GM21737 (cell line): ENCODE measurements around the gene PHF8.

ENCODE experiments used
- ATAC-seq: cut with Tn5 transposase; IDR thresholded peaks from one replicate; pipeline ENCODE4 v1.9.1; 2021; ENCODE audit warnings: mild to moderate bottlenecking, moderate library complexity; ENCODE audit not compliant: unreplicated experiment

PHF8 gene

DNA sequence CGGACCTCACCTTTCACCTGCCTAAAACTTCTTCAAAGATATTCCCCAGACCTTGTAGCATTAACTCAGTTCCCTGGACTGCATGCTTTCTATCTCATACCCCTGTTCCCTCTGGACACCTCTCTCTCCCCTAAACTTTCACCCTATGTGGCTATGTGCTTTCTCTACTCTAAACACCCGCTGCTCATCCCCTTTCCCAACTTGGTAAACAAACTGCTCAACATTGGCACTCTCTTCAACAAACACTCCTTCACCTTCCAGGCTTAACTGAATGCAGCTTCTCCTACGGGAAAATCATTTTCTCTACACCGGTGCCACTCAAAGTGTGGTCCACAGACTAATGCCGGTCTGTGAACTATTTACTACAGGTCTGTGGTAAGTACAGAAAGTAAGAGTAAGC is 19.9 kb downstream of the PHF8 start:
- ATAC-seq: no peak

DNA sequence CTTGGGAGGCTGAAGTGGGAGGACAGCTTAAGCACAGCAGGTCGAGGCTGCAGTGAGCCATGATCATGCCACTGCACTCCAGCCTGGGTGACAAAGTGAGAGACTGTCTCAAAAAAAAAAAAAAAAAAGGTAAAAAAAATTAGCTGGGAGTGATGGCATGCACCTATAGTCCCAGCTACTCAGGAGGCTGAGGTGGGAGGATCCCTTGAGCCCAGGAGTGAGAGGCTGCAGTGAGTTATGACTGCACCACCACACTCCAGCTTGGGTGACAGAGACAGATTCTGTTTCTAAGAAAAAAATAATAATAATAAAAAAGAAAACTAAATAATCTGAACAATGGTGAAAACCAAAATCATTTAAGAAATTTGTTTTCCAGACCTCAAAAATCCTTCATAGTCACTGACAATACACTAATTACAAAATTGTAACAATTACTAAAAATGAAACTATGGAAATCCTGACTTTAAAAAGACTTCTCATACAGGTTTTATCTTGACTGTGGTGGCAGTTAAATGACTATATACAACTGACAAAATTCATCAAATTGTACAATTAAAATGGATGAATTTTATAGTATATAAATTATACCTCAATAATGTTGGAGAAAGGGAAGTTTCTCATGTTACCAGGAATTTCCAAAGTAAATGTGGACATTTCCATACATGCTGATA is 31.3 kb downstream of the PHF8 start:
- no peak for ATAC-seq

DNA sequence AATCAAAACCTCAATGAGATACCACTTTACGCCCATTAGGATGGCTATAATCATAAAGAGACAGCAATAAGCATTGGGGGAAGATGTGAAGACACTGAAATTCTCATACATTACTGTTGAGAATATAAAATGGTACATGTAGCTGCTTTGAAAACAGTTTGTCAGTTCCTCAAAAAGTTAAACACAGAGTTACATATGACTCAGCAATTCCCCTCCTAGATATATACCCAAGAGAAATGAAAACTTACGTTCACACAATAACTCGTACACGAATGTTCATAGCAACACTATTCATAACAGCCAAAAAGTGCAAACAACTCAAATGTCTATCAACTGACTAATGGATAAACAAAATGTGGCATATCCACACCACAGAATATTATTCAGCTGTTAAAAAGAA is 36.6 kb downstream of the PHF8 start:
- no peak for ATAC-seq

DNA sequence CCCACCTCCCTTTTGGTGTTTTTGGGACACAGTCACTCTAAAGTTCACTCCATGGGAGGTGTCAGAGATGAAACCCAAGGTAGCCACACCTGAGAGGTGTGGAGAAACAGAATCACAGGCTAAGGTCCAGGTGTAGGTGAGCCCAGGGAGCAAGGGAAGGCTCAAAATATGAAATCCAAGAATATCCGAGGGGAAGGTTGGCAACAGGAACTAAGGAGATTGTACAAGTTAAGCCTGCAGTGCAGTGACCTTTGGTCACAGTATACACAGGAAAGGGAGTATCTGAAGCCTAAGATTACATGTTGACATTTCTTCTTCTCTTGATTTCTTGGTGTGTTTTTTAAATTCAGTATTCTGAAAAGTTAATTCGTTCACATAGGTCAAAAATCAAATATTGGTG is 46.5 kb downstream of the PHF8 start:
- no peak for ATAC-seq

DNA sequence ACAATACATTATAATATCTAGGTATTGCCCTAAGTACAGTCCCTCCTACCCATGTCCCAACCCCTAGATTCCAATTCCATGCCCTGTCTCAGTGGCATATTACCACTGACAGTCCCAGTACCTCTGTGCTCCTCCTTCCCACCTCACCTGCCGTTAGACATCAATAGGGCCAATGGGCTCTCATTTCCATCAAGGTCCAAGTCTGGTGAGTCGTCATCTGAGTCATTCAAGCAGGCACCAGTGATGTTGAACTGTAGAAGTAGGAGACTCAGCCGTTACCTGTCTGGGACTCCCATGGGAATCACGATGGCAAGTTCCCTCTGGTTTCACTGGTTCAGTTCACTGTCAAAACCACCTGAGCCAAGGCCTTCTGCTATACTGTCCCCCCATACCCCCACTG is 51.7 kb downstream of the PHF8 start:
- ATAC-seq: no peak

DNA sequence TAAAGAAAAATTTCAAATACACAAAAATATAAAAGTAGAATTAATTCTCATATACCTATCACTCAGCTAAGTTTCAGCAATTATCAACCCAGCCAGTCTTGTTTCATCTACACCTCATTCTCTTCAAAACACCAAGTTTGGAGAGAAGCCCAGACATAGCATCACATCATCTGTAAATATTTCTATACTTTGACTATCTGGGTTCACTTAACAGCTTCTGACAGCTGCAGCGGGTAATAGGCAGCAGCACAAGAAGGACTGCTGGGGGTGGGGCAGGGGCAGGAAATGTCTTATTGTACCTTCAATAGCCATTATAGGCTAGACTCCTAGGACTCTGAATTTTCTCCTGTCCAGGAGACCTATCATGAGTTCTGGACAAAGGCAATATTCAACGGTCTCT is 54.1 kb downstream of the PHF8 start:
- no peak for ATAC-seq

DNA sequence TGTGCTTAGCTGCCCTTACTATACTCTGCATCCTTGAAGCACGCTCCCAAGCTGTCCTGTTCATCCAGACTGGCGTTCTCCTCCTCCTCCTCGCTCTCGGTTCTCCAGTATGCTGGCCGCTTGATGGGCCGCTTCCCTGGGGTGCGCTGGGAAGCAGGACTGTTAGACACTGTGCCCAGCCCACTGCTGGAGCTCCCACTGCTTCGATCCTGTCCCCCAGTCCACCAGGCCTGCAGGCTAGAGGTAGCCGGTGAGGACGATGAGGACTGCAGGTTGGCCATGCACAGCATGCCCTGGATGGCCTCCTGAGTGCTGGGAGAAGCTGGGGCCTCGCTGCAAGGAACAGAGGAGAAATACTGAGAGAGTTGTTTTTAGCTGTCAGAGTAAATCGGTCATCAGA is 59.4 kb downstream of the PHF8 start:
- no peak for ATAC-seq

DNA sequence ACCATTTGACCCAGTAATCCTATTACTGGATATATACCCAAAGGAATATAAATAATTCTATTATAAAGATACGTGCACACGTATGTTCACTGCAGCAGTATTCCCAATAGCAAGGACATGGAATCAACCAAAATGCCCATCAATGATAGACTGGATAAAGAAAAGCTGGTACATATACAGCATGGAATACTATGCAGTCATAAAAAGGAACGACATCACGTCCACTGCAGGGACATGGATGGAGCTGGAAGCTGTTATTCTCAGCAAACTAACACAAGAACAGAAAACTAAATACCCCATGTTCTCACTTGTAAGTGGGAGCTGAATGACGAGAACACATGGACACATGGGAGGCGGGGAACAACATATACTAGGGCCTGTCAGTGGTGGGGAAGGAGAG is 69.7 kb downstream of the PHF8 start:
- ATAC-seq: no peak

DNA sequence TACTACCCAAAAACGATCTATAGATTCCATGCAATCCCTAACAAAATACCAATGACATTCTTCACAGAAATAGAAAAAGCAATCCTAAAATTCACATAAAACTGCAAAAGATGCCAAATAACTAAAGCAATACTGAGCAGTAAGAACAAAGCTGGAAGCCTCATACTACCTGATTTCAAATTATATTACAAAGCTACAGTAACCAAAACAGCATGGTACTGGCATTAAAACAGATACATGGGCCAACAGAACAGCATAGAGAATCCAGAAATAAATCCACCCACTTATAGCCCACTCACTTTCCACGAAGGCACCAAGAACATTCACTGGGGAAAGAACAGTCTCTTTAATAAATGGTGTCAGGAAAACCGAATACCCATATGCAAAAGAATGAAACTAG is 74.7 kb downstream of the PHF8 start:
- ATAC-seq: no peak

DNA sequence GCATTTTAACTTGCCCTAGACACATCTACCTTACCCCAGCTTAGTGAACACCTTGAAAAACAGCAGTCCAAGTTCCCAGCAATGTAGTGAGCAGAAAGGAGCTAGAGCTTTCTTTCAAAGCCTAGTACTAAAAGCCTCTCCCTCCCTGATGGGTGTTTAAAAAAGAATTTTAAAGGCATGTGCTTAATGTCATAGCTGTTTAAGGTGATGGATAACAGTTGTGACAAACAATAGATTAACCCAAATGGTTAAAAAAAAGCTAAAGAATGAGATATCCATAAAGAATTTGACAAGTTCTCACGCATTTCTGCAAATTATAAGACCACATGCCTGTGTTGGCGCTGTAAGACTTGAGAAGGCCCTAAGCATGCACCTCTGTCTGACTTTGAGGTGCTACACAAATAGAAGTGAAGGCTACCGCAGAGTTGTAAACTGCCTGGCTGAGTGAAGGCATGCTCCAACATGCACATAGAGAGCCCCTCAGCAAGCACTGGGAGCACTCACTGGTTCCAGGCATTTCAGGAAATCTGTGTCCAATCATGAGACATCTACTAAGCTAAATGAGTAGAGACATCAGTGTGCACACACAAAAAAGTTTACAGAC is 94.0 kb downstream of the PHF8 start:
- no peak for ATAC-seq

DNA sequence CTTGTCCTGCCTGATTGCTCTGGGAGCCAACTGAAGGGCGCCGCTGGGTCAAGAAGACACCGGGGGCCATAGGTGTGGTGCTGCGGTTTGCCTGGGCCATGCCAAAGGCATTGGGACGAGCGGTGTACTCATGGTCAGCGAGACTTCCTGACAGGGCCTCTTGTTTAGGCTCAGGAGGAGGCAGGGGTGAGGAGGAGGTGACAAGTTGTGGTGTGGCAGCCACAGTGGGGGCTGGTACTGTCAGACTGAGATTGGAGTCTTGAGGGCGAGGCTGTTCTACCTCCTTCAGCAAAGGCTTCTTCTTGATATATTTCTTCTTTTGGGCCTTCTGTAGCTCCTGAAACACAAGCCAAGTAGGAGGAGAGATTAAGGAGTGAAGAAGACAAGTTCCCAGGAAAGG is 104.1 kb downstream of the PHF8 start:
- no peak for ATAC-seq

DNA sequence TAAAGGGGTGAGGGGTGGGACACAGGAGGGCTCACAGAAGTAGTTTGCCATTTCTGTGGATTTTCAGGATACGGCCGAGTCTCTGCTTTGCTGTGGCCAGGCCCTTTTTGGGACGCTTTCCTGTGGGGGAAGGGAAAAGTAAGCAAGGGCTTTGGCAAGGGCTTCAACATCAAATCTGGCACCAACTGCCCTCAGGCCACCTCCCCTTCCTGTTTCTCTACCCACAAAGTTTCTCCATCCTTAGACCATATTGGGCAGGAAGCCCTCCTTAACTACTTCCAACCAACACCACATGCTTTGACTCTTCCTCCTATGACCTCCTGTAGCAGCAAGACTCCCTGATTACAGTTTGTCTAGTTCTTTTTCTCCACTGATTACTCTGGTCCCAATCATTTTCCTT is 105.1 kb downstream of the PHF8 start:
- no peak for ATAC-seq

DNA sequence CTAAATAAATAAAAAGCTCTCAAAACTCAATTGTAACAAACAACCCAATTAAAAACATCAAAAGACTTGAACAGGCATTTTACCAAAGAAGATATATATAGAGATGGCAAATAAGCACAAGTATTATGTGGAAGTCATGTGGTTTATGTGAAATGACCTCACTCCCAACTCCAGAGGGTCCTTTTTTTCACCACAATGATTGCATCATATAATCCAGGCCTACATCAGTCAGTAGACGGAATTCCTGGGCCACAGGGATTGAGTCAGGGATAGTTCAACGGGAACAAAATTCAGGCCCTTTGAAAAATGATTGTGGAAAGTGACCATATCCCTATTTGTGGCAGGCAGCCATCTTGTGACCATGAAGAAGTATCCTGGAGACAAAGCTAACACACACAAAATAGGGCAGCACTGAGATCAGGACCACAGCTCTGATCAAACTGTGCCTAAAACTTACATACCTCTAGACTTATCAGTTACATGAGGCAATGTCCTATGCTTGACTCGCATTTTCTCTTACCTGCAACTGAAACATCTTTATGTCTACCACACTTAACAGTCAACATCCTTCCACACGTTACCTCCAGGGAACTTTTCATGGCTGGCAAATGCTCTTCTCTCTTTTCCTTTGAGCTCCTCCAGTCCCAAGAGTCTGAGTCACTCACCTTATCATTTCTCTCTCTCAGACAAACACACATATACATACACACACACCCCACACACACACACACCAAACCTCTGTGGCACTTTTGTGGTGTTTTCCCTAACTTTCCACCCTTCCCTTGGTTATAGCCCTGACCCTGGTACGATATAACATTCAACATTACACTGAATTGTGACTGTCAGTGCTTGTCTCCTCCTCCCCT is 113.5 kb downstream of the PHF8 start:
- ATAC-seq: no peak

DNA sequence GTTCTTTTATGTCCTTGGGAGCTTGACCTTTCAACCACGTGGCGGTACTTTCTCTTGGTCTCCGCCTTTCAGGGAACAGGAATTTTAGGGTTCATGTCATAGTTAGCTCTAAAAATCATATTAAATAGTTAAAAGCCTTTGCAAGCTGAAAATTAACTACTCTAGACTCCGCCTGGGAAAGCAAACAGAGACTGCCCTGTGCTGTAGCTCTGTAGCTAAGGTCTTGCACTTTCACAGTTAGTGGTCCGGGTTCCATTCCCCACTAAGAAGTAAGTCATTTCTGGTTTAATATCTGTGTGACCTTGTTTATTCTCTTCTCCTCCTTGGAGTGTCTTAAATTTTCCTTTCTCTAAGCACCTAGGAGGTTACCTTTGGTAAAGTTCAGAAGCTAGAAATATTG is 118.2 kb downstream of the PHF8 start:
- no peak for ATAC-seq

DNA sequence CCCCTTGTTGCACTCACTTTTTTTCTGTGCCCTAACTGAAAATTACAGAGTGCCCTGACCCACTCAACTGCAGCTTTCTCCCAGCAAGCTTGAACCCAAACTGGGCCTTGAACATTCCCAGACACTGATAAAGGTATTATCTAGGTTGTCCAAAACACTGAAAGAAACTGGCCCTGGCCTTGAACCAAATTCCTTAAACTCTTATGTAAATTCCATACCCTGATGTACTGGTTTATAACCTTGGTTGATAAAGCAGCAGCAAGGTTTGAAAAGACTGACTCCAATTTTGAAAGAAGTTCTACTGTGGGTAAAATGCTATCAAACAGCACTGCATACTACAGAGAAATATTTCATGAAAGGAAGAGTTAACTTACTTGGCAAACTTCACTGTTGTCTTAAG is 125.6 kb downstream of the PHF8 start:
- ATAC-seq: no peak

DNA sequence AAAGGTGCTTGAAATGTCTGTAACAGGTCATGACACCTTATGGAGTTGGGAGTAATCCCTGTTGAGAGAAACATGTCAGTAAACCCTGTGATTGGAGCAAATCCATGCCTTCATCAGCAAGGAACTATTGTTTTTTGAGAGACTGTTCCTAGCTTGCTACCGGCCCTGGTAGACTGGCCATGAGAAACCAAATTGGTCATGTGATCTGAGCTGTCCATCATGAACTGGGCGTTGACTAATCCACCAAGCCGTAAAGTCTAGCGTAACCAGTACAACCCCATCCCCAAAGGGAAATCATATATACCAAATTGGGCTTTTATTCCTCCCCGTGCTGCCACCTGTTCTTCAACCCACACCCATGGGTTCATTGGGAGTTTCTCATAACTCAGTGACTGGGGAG is 143.7 kb downstream of the PHF8 start:
- ATAC-seq: no peak

DNA sequence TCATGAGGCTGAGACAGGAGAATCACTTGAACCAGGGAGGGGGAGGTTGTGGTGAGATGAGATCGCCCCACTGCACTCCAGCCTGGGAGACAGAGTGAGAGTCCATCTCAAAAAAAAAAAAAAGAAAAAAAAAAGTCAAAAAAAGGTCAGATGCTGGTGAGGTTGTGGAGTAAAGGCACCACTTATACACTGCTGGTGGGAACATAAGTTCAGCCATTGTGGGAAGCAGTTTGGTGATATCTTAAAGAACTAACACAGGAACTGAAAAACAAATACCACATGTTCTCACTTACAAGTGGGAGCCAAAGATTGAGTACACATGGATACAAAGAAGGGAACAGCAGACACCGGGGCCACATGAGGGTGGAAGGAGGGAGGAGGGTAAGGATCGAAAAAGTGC is 149.0 kb downstream of the PHF8 start:
- ATAC-seq: no peak
